Lower leg skin (tissue), 4 donors: ENCODE results near the gene RABL6. TPM values are rescaled to one million over a fixed set of nuclear protein-coding genes. Genes with fewer than 3 reads are reported as not detected.
"Not testable (repeated sequence)": the region's sequence is repeated elsewhere in the genome, so short reads cannot be mapped to it uniquely, and the experiment has no call there.

Source experiments
- DNase-seq, 2 donors: peaks; one replicate each; pipeline ENCODE4 v3.0.0-alpha.2; 2019; ENCODE audit warnings: low spot score in 2 of 2
- H3K4me3 ChIP-seq: fragments of 200-600 bp; sonication (generic); 2 replicates; pipeline ENCODE4 v1.5.1; 2017; ENCODE audit warnings: mild to moderate bottlenecking, low read depth; ENCODE audit not compliant: poor library complexity, severe bottlenecking
- CTCF ChIP-seq, 3 donors: fragments of 450-650 bp; IDR thresholded peaks; one replicate each; pipeline ENCODE4 v1.5.1; 2016; ENCODE audit warnings: antibody characterized with exemption in 3 of 3, mild to moderate bottlenecking in 3 of 3, moderate library complexity in 2 of 3
- POLR2A ChIP-seq, 2 donors: fragments of 450-650 bp; IDR thresholded peaks; one replicate each; pipeline ENCODE4 v1.6.1; 2016 to 2017; ENCODE audit warnings: antibody characterized with exemption in 2 of 2, mild to moderate bottlenecking in 1 of 2, moderate library complexity in 1 of 2
- WGBS, 2 donors: methylation state at CpG; one replicate each; pipeline ENCODE4 v1.1.5; 2018; 5-methylcytosine and 5-hydroxymethylcytosine counted together
- intact Hi-C: fragments of 100-400 bp; cut with DNase I; formaldehyde crosslinking; loops from one replicate; pipeline ENCODE4 v1.15.0; 2023; ENCODE audit warnings: low total_unique reads
- total RNA-seq, 4 donors: library from RNA; depleted of rRNA; stranded (reverse); fragments of >200 nt; gene quantifications; one replicate each; pipeline ENCODE4 v1.1.0, GENCODE V29; 2016

Gene RABL6
- total RNA-seq, 4 donors from 2014 or later = 47.8 to 75.1 (median 55.5) TPM

GRCh38 chr9:136865768-136866103 lies 58.0 kb downstream of the RABL6 start:
- no peak for DNase-seq
- H3K4me3 ChIP-seq = peak overlapping the region; percentile 90
- no peak for TF ChIP-seq POLR2A (IDR thresholded peaks at IDR 0.05)
- no peak for TF ChIP-seq CTCF (IDR thresholded peaks at IDR 0.05)
- intact Hi-C loops = no loop called here
- WGBS, 2 donors = 0 to 2% methylated on average over 6 to 16 of the region's 20 CpGs

GRCh38 chr9:136866898-136867421 lies 59.2 kb downstream of the RABL6 start:
- peak in 1 of 2 donors; percentile 84 for DNase-seq
- intact Hi-C loops = not testable (repeated sequence)
- 83 to 88% methylated on average over 29 of the region's 29 CpGs for WGBS, 2 donors
- H3K4me3 ChIP-seq = peak overlapping the region; percentile 32

DNA sequence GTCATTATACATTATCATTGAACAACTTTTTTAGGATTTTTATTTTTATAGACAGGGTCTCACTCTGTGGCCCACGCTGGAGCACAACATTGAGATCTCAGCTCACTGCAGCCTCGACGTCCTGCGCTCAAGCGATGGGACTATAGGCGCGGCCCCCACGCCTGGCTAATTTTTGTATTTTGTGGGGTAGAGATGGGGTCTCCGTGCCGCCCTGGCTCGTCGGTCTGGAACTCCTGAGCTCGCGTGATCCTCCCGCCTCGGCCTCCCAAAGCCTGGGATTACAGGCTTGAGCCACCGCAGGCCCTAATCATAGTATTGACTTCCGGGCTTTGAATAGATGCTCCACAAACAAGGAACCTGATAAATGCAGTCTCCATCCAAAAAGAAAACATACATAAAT lies 59.7 kb downstream of the RABL6 start:
- no peak for DNase-seq
- 97 to 98% methylated on average over 18 of the region's 18 CpGs for WGBS, 2 donors
- TF ChIP-seq POLR2A (IDR thresholded peaks at IDR 0.05) (no peak), CTCF (IDR thresholded peaks at IDR 0.05) (no peak)
- intact Hi-C loops = no loop called here
- no peak overlapping the region for H3K4me3 ChIP-seq

DNA sequence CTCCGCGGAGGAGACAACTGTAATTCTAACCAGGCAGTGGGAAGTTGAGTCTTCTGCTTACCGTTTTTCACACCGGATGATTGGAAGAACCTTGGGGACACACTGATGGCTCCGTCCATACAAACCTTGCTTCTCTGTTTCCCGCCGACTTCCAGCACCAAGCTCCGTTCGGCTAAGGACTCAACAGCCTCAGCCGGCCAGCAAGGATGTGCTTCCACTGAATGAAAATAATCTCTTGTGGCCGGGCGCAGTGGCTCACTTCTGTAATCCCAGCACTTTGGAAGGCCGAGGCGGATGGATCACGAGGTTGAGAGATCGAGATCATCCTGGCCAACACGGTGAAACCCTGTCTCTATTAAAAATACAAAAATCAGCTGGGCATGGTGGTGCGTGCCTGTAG lies 60.2 kb downstream of the RABL6 start:
- TF ChIP-seq POLR2A (IDR thresholded peaks at IDR 0.05) = no peak
- no peak for TF ChIP-seq CTCF (IDR thresholded peaks at IDR 0.05)
- 97% methylated on average over 18 of the region's 18 CpGs for WGBS, 2 donors
- H3K4me3 ChIP-seq = no peak overlapping the region
- intact Hi-C loops = no loop called here
- DNase-seq = peak in 1 of 2 donors; percentile 82

- H3K4me3 ChIP-seq = no peak overlapping the region
- intact Hi-C loops = no loop called here
- TF ChIP-seq POLR2A (IDR thresholded peaks at IDR 0.05) (no peak), CTCF (IDR thresholded peaks at IDR 0.05) (no peak)
- WGBS, 2 donors = 91 to 95% methylated on average over 11 of the region's 11 CpGs
- DNase-seq = no peak
These were observed 60.9 kb downstream of the RABL6 start for GRCh38 chr9:136868644-136869043.

GRCh38 chr9:136869611-136870010 lies 61.9 kb downstream of the RABL6 start:
- DNase-seq, intact Hi-C loops, H3K4me3 ChIP-seq: not testable (repeated sequence)
- WGBS, 2 donors = 61 to 63% methylated on average over 2 of the region's 2 CpGs

DNA sequence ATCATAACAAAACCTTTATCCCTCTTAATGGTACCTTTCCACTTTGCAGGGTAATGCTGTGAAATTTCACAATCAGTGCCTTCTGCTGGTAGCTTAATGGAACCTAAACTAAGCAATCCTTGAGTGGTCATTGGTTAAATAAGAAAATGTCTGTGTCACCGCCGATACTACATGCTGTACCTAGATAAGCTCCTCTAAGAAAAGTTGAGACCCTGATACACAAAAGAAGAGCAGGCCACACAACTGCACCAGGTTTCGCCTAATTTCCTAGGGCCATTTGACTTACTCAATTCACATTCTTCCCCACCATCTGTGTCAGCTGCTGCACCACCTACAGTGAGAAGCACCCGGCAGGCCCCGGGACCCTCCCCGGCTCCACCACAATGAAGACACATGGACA lies 67.4 kb downstream of the RABL6 start:
- no peak for TF ChIP-seq CTCF (IDR thresholded peaks at IDR 0.05)
- no peak for TF ChIP-seq POLR2A (IDR thresholded peaks at IDR 0.05)
- intact Hi-C loops = no loop called here
- no peak for DNase-seq
- 93 to 96% methylated on average over 6 of the region's 6 CpGs for WGBS, 2 donors
- no peak overlapping the region for H3K4me3 ChIP-seq
